Hematopoietic multipotent progenitor cell treated with erythropoietin and hydrocortisone succinate and interleukin-3 and kit ligand, for 6 days (in vitro differentiated cells): Measurements from ENCODE around the gene PRLH.
"Not testable (repeated sequence)": the region's sequence is repeated elsewhere in the genome, so short reads cannot be mapped to it uniquely, and the experiment has no call there.

Experiments
- DNase-seq: peaks from one replicate; pipeline ENCODE4 v3.0.0-alpha.2; 2015

The PRLH gene

DNA sequence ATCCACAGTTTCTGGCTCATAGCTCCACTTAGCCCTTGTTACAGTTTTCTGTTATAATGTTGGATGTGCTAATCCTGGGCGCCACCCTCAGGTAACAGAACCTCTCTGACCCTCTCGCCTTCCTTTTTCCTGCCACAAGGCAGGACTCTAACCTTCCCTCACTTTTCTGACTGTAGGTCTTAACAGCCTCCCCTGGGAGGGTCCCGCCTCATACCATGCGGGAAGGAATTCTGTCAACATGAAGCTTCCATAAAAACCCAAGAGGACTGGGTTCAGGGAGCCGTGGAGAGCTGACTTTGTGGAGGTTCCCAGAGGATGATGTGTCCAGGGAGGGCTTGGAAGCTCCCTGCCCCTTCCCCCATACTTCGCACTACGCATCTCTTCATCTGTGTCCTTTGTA is 36.0 kb downstream of the PRLH start:
- DNase-seq = no peak

DNA sequence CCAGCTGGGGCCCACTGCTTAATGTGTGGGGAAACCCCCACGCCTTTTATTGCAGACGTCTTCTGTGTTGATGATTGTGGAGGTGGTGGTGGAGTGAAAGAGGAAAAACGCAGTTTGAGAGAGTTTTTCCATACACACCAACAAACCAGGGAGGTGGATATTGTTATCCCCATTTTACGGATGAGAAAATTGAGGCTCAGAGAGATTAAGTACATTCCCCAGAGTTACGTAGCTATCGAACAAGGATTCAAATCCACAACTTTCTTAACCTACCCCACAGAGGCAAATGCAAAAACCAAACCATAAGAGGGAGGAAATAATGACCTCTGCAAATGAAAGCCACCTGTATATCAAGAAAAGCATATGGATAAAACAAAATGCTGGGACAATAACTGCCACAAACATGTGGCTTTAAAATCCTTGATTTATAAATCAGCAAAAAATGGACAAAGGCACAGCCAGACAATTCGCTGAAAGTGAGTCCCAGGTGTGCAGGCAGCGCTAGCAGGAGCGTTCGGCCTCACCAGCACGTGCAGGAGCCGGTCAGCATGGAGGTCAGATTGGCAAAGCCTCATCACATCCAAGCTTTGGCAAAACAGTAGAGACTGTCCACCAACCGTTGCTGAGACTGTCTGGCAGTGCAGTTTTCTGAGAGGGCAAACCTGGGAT is 36.8 kb downstream of the PRLH start:
- DNase-seq = no peak

- peak; percentile 48 for DNase-seq
These were observed 37.5 kb downstream of the PRLH start for GRCh38 chr2:237603718-237604362.

GRCh38 chr2:237604391-237604790 is 38.0 kb downstream of the PRLH start:
- DNase-seq = no peak

DNA sequence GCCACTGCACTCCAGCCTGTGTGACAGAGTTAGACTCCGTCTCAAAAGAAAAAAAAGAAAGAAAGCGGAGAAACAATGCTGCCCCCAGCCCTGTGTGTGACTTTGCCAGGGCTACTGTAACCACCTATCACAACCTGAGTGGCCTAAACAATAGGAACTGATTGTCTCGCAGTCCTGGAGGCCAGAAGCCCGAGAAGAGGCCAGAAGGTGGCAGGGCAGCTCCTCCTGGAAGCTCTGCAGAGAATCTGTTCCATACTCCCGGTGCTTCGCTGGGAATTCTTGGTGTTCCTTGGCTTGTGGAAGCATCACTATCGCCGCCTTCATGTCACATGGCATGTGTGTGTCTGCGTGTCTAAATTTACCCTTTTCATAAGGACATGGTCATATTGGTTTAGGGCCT is 38.6 kb downstream of the PRLH start:
- DNase-seq = no peak

- DNase-seq = not testable (repeated sequence)
These were observed 40.1 kb downstream of the PRLH start for GRCh38 chr2:237606522-237606921.

GRCh38 chr2:237612527-237613357 is 46.4 kb downstream of the PRLH start:
- DNase-seq = no peak

DNA sequence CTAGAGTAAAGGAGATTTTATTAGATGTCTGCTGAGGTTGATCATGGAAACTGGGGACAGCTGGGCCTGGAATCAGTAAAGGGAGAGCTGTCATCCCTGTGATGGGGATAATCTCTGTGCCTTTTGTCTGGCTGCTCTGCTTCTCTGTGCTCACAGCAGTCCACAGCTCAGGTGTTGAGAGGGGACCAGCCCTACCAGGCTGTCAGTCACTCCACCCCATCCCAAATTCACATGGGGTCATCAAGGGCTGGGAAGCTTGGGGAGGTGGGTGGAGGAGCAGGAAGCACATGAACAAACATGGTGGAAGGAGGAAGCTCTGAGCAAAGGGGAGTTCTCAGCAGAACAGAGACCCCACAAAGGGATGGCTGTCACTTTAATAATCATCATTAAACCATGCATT is 47.3 kb downstream of the PRLH start:
- no peak for DNase-seq

DNA sequence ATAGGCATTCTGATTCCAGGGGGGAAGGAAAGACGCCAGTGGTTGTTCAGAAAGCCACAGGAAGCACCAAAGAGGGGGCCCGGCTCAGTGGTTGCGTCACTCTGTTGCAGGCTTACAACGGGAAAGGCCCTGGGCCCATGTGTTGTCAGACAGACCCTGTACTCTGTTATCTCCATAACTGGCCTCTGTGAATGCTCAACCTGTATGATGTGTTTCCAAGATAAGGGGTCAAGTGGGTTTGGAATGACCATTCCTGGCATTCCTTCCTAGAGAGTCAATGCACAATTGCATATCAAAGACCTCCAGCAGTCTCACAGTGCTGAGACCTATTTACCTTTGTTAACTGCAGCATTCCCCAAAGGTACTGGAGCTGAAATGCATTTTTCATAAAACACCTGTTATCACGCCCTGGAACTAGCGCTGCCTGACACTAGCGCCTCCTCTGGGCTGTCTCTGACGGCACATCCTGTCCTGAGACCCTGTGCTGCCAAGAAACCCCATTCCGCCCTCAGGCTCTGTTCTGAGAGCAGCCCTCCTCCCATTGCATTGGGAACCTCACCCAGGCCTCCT is 47.9 kb downstream of the PRLH start:
- DNase-seq = peak; percentile 52

GRCh38 chr2:237615631-237616249 is 49.4 kb downstream of the PRLH start:
- DNase-seq = no peak

- no peak for DNase-seq
These were observed 50.0 kb downstream of the PRLH start for GRCh38 chr2:237616373-237616733.
